ENCODE results near the gene PTDSS2. TPM values are rescaled to one million over a fixed set of nuclear protein-coding genes. Genes with fewer than 3 reads are reported as not detected.

PTDSS2 gene
- total and polyA plus RNA-seq, 2 of the 4 experiments (the other 2 are of a cell fraction), result 23.5 to 26.6 TPM

GRCh38 chr11:437228-437870 is 12.7 kb upstream of the PTDSS2 start:
- Histone ChIP-seq H2BK20ac (ENCODE audit: low read depth, low read length) (no peak overlapping the region), H3K4me3 (ENCODE audit: insufficient read depth, low read depth, low read length) (no peak overlapping the region), H2BK120ac (ENCODE audit: low read depth, low read length) (no peak overlapping the region), H3K14ac (replicated peaks; ENCODE audit: low read depth, low read length) (no peak overlapping the region), H3K18ac (ENCODE audit: low read depth, low read length) (no peak overlapping the region), H3K36me3 (ENCODE audit: control insufficient read depth, insufficient read depth, low read length) (no peaks in the 10 kb centered on the region), H3K4ac (ENCODE audit: low read depth, low read length) (no peak overlapping the region), H4K91ac (ENCODE audit: insufficient read depth, low read depth, low read length) (no peak overlapping the region), H4K8ac (ENCODE audit: low read depth in 2 of 2, low read length in 2 of 2) (no peak overlapping the region), H2AFZ (replicated peaks; ENCODE audit: low read length, poor library complexity) (no peak overlapping the region), H2BK15ac (ENCODE audit: low read depth, low read length) (no peak overlapping the region), H3K79me1 (ENCODE audit: low read depth in 1 of 2, low read length in 2 of 2) (no peaks in the 10 kb centered on the region), H3K9ac (ENCODE audit: low read depth, low read length) (no peak overlapping the region), H3K56ac (ENCODE audit: extremely low read depth, insufficient read depth, low read length) (no peak overlapping the region), H3K9me1 (ENCODE audit: insufficient read depth, low read length) (no peaks in the 10 kb centered on the region), H2BK5ac (ENCODE audit: low read depth, low read length, poor library complexity, severe bottlenecking) (no peak overlapping the region), H3K27me3 (ENCODE audit: control insufficient read depth, insufficient read depth, low read length) (peaks cover 25% of the 10 kb centered on the region), H2AK5ac (ENCODE audit: low read depth, low read length) (no peak overlapping the region), H3K9me3 (ENCODE audit: control insufficient read depth, insufficient read depth, low read length) (peaks cover 4% of the 10 kb centered on the region; the same call in 1 of the 2 replicates), H4K20me1 (ENCODE audit: insufficient read depth, low read length) (no peaks in the 10 kb centered on the region), H3K23ac (ENCODE audit: low read depth, low read length) (no peak overlapping the region), H3K4me1 (ENCODE audit: control insufficient read depth, insufficient read depth, low read length) (no peaks in the 10 kb centered on the region), H4K5ac (ENCODE audit: low read depth, low read length) (no peak overlapping the region), H3K27ac (ENCODE audit: insufficient read depth, low read length) (no peak overlapping the region), H3K4me2 (ENCODE audit: low read depth, low read length) (no peak overlapping the region), H2AK9ac (replicated peaks; ENCODE audit: low read depth, low read length, poor library complexity) (no peak overlapping the region)
- dilution Hi-C loops (cut with HindIII; ENCODE audit: low sequenced_read_pairs, unreplicated experiment) (no loop called here), intact Hi-C loops (cut with micrococcal nuclease) (no loop called here), in situ Hi-C loops (cut with MboI; ENCODE audit: low sequenced_read_pairs) (no loop called here)
- POLR2A ChIA-PET (ENCODE audit: unreplicated experiment), result no interaction called here
- ATAC-seq (ENCODE audit: low read depth) (no peak), DNase-seq (no peak)
- BruUV-seq (replicated peaks), result no TSS peak
- WGBS, 2 experiments (ENCODE audit: extremely low coverage in 2 of 2, insufficient read length in 1 of 2), result 77% methylated on average over 3 of the region's 17 CpGs; no CpG with 5 or more reads in 1 of the 2 experiments
- CTCF ChIA-PET, result no interaction called here
- no peak for TF ChIP-seq MAFK (IDR thresholded peaks at IDR 0.05; ENCODE audit: low read depth, low read length)
- no peak for TF ChIP-seq FOS (IDR thresholded peaks at IDR 0.05; ENCODE audit: low read depth, low read length)
- no peak for TF ChIP-seq SMC3 (IDR thresholded peaks at IDR 0.05; ENCODE audit: low read depth, low read length)
- TF ChIP-seq POLR2A (IDR thresholded peaks at IDR 0.05; ENCODE audit: low read depth, low read length), result no peak
- no peak for TF ChIP-seq RFX5 (IDR thresholded peaks at IDR 0.05; ENCODE audit: low read depth, low read length)
- TF ChIP-seq RAD21 (IDR thresholded peaks at IDR 0.05; ENCODE audit: low read length), result no peak
- no peak for TF ChIP-seq ELK1 (IDR thresholded peaks at IDR 0.05; ENCODE audit: borderline replicate concordance, low read depth, low read length)
- TF ChIP-seq CEBPB (IDR thresholded peaks at IDR 0.05; ENCODE audit: low read depth, low read length), result no peak
- TF ChIP-seq, protein P1, sequence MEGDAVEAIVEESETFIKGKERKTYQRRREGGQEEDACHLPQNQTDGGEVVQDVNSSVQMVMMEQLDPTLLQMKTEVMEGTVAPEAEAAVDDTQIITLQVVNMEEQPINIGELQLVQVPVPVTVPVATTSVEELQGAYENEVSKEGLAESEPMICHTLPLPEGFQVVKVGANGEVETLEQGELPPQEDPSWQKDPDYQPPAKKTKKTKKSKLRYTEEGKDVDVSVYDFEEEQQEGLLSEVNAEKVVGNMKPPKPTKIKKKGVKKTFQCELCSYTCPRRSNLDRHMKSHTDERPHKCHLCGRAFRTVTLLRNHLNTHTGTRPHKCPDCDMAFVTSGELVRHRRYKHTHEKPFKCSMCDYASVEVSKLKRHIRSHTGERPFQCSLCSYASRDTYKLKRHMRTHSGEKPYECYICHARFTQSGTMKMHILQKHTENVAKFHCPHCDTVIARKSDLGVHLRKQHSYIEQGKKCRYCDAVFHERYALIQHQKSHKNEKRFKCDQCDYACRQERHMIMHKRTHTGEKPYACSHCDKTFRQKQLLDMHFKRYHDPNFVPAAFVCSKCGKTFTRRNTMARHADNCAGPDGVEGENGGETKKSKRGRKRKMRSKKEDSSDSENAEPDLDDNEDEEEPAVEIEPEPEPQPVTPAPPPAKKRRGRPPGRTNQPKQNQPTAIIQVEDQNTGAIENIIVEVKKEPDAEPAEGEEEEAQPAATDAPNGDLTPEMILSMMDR (conservative IDR thresholded peaks at IDR 0.05; ENCODE audit: low read depth, low read length), result no peak
- no peak for TF ChIP-seq RCOR1 (IDR thresholded peaks at IDR 0.05; ENCODE audit: insufficient replicate concordance, low read length)
- no peak for TF ChIP-seq MAZ (IDR thresholded peaks at IDR 0.05; ENCODE audit: borderline replicate concordance, low read depth, low read length)
- TF ChIP-seq BHLHE40 (IDR thresholded peaks at IDR 0.05; ENCODE audit: low read depth, low read length), result no peak
- TF ChIP-seq MXI1 (IDR thresholded peaks at IDR 0.05; ENCODE audit: borderline replicate concordance, low read depth, low read length), result no peak
- TF ChIP-seq, protein P2, sequence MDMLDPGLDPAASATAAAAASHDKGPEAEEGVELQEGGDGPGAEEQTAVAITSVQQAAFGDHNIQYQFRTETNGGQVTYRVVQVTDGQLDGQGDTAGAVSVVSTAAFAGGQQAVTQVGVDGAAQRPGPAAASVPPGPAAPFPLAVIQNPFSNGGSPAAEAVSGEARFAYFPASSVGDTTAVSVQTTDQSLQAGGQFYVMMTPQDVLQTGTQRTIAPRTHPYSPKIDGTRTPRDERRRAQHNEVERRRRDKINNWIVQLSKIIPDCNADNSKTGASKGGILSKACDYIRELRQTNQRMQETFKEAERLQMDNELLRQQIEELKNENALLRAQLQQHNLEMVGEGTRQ (IDR thresholded peaks at IDR 0.05; ENCODE audit: low read depth, low read length), result no peak
- no peak for TF ChIP-seq NFE2L2 (IDR thresholded peaks at IDR 0.05; ENCODE audit: low read depth, low read length)
- no peak for TF ChIP-seq CHD1 (IDR thresholded peaks at IDR 0.05; ENCODE audit: low read depth, low read length)
